HG03460 (cell line): Measurements from ENCODE around the gene NAB1.

Experiments used
- ATAC-seq: cut with Tn5 transposase; IDR thresholded peaks from one replicate; pipeline ENCODE4 v1.9.1; 2021; ENCODE audit not compliant: unreplicated experiment

The NAB1 gene

DNA sequence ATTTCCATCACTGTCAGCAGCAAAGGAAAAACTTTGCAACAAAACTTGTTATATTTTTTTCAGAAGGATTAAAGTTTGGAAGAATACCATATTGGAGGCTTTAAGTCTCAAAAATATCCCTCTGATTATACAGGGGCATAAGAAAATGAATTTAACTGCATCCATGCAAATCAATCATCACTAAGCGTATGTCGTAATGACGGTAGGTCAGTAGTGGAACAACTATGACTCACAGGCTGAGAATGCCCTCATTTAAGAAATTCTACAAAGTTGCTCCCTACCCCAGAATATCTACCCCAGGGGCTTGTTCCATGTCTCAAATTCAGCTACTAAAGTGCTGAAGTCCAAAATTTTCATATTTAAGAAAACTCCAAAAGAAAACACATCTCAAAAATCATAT lies 12.5 kb upstream of the NAB1 start:
- ATAC-seq: no peak

DNA sequence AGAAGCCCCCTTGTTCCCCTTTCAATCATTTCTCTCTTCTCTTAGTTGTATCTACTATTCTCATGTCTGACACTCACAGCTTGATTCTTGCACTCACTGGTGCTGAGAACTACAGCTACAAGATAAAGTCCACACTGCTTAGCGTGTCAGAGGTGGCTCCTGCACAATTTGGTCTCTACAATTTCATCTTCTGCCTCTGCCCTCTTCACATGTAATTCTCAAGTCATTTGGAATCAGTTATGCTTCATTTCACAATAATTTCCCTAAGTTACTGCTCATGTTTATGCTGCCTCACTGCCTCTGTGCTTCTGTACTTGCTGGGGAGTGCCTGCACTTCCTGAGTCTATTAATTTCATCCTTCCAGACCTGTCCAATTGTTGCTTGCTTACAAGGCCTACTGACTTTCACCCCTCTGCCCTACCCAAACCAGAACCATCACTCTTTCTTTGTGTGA lies 11.6 kb upstream of the NAB1 start:
- ATAC-seq: no peak

DNA sequence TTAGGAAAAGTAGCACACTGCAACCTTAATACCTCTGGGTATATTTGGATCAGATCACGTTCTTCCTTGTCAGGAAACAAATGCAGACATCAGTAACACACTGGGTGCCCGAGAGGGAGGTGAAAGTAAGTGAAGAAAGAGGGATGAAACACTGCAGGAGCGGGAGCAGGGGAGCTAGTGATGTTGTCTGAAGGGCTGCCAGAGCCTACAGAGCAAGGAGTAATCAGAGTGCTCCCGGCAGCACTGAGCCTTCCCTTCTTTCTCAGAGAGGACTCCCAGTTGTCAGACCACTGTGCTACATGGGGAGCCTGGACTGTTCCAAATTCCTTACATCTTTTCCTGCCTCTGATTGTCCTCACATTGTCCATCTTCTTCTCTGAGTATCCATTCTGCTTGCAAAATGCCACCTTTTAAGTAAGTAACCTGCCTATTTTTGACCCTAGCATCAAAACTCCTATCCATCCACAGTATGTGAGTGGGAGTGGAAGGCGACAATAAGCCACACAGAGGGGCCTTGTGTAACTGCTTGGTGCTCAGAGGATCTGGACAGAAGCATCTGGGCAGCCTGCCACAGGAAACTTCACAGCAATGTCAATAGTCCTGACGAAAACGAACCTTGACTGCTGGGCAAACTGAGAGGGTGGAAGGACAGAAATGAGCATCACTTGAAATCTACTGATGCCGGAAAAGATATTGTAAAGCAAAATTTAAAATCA lies 10.8 kb upstream of the NAB1 start:
- no peak for ATAC-seq

DNA sequence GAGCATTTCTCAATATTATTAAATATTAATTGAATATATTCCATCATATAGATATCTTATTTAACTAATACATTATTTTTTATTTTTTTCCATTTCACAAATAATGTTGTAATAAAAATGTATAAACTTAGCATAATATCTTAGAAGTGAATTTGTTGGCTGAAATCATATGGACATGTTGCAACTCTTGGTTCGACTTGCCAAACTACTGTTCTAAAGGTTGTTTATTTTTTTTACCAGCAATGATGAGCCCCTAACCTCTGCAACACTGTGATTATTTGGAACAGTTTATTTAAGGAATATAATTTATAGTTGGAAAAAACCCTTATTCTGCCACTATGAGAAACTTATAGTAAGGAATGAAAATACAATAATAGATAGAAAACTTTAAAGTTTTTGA lies 8.8 kb upstream of the NAB1 start:
- no peak for ATAC-seq

DNA sequence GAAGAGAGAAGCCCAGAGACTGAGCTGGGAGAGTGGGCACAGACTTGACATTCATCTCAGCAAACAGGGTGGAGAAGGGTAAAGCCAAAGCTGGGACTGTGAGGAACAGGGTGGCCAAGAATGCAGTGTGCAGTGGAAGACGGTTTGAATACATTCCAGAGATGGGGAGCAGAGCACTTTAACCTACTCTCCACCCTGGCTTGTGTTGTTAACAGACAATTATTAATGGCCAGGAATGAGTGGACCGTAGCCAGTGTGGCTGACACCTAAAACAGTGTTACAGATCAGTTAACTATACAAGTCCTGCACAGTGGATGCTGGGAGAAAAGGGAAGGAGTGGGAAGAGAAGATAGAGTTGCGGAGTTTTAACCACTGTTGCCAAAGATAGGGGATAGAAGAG lies 7.4 kb upstream of the NAB1 start:
- no peak for ATAC-seq

DNA sequence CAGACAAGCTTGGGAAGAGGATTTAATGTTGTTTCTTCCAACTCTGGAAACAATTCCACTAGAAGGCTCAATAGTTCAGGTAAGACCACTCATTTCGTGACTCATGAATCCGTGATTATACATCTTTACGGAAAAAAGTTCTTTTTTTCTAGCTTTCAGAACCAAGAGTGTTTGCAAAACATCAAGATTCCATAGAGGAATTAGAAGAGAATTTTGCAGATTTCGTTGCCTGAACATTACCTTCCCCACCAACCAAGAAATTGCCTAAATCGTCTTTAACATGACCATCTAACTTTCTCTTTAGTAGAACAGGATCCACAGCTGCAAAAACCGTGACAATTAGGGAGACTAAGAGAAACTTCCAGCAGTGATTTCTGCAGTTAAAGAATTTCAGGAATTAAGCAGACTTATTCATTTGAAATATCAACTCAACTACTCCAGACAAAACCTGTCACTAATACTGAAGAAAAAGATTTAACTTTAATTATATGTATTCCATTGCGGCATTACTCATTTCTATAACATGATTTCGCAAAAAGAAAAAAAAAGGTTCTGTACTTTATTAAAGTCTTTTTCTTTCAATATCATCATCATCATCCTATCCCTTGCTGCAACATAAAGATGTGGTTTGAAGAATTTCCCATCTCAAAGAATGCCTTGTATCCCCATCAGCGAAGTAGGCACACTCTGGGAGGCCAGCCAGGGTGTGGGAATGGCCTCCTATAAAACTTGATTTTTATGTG lies 1.9 kb upstream of the NAB1 start:
- no peak for ATAC-seq

DNA sequence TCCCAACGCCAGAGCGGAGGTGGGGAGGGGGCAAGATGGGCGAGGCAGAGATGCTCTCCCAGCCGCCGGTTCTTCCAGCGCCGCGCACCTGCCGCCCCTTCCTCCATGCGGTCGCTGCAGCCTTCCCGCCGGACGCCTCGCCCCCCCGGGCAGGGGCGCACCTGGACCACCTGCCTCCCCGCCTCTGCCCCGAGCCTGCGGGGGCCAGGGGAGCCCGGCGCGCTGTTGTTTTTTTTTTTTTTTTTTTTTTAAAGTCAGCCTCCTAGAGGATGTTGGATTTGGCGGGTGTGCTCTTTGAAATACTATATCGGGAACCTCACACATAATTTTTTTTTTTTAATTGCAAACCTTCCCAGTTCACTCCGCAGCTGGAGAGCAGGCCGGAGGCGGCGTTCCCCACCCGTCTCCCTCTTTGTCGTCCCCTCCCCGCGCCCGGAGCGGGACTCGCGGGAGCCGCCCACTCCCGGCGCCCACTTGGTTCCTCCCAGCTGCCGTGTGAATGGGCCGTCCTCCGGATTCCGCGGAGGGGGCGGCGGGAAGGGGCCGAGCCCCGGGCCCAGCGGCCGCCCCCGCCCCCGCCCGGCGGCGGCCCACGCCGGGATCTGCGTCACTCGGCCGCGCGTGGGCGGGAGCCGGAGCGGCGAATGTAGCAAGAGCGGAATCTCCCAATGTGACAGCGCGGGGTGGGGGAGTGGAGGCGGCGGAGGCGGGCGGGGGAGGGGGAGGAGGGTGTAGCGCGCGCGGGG lies 421 bp upstream of the NAB1 start:
- peak; percentile 61 for ATAC-seq

DNA sequence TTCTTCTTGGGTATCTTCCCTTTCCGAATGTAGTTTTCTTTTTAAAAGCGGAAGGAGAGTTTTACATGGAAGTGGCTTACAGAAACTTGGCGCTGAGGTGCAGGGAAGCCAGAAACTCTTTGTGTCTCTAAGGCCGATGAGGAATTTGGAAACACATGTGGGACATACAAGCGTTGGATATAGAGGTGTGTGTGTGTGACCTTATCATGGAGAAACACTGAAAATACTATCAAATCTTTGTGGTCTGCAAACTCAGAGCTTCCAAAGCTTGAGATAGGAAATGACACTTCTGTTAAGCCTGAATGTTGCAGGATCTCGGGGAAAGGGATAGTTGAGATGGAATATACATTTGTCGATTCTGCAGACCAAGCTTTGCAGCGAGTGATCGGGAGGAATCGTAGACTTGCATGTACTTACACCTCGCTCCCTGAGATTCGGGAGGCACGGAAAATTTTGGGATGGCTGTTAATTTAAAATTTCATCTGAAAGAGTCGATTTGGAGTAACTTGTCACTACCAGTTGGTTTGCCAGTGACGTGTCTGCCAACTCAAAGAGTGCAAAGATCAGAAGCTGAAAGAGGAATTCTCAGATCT lies 1.0 kb downstream of the NAB1 start:
- no peak for ATAC-seq

DNA sequence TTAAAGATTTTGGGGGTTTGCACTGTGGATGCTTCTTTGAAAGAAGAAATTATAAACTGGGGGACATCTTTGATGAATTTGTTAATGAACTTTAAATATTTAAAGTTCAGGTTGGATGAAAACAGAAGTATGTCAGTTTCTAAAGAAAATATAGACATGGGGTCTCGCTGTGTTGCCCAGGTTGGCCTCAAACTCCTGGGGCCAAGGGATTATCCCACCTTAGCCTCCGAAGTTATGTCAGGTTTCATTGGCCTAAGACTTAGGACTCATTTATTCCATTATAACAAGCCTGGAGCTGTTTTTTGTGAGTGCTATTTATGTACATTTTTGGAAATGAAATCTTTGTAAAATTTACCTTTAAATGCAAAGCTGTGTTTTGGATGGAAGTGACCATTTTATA lies 2.5 kb downstream of the NAB1 start:
- ATAC-seq: no peak

DNA sequence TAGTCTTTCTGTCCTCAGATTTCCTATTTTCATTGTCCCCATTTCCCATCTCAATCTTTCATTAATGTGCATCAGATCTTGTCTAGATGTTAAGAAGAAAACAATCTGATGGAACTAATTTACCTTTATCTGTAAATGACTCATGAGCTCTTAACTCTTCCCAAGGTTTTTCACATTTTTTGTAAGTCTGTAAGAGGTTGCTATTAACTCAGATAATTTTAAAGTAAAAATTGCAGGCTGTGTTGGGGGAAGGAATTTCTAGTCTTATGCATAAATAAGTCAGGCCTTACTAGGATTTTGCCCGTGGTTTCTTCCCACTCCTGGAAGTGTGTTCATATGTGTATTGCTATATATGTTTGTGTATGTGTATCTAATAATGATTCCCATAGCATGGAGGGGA lies 4.3 kb downstream of the NAB1 start:
- ATAC-seq: no peak

DNA sequence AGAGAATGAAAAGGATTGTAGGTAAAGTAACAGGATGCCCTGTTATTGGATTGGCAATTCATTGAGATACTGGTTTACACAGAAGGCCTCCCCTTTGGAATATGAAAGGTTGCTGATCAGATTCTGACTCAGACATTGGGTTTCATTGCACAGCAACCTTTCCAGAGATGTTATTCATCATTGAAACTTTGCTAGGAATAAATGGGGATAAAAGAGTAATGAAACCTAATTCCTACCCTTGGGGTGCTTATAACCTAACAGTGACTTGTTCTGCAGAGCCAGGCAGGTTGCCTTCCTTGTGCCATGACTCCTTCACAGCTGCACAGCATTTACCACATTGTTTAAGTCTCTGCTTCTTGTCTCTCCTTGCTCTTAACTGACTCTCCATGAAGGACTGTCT lies 5.0 kb downstream of the NAB1 start:
- ATAC-seq: no peak

DNA sequence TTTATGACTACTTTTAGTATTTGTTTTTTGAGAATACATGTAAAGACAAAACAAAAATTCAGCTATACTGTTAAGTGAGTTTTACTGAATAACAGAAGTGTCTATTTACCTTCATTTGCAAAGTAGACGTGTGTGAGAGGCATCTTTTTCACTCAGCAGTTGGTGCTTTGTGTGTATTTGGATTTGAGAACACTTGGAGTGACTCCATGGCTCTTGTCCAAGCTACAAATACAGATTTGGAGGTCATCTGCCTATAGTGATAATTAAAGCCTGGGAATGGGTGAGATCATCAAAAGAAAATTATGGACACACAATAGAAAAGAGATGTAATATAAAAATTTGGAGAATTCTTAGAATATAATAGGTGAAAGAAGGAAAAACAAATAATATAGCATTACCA lies 6.2 kb downstream of the NAB1 start:
- ATAC-seq: no peak

DNA sequence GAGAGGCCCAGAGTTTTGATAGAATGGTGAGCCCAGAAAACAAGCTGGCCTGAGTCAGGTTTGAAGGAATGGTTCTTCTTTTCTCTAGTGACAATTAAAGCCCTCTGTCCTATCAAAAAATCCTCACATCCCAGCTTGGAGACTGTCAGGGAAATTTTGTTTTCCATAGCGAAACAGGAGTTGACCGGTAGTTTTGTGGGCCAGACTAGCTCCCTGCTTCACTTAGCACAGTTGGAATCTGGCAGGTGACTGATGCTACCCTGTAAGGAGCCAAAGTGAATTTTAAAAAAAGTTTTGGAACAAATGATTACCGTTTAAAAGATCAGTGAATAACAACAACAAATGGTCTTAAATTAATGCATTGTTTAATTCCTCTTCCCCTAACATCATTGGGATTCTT lies 6.7 kb downstream of the NAB1 start:
- ATAC-seq: no peak

DNA sequence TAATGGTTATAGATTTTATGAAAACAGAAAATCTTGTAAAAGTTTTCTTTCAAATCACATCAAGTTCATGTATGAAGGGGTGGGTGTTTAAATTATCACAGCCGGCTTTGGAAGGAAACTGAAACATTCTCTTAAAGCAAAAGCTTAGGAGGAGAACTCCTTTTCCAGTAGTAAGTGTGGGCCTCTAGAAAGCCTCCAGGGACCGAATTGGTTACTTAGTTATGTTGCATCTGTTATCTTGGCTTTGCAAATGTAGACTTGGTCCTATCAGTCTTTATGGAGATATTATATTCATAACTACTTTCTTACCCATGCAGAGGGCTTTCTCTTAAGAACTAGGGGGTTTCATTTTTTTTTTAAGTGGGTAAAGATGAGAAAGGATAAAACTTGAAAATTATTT lies 7.4 kb downstream of the NAB1 start:
- ATAC-seq: no peak

DNA sequence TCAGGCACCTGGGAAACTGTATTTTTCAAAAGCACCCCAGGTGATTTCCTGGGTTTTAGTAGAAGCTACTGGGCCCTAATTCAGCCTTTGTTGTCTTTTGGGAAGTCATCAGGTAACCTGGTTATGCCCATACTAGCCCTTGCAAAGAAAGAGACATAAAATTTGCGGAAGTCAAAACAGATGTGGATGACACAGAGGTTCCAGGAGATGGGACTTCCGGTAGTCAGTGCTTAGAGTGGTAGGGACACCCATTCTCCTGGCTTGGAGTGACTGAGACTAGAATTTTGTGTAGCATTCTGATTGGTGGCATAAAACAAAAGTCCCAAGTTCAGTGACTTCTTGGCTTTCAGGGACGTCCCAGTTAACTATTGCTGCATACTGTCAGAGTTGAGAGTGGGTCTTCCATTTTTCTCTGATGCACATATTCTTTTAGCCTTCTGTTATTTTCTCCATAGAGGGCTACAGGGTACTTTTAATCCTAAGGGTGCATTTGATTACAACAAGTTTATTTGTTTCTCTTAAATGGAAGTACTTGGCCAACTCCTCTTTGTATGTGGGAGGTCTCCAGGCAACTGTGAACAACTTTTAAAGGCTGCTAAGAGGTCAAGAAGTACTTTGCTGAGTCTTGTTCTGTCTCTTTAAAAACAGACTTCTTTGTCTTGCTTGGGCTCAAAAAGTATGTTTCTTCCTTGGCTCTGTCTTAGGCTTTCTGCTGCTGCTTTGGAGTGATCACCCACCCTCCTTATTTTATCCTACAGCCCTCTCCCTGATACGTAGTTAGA lies 8.8 kb downstream of the NAB1 start:
- no peak for ATAC-seq

DNA sequence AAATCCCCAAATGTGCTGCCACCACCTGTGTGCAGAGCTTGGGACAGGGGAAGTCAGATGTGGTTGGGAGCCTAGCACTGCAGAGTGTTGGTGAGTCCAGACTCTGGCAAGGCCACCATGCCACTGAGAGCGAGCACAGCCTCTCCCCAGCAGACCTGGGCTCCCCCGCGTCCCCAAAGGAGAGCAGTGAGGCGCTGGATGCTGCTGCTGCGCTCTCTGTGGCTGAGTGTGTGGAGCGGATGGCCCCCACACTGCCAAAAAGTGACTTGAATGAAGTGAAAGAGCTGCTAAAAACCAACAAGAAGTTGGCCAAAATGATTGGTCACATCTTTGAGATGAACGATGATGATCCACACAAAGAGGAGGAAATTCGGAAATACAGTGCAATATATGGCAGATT lies 10.7 kb downstream of the NAB1 start:
- ATAC-seq: no peak

DNA sequence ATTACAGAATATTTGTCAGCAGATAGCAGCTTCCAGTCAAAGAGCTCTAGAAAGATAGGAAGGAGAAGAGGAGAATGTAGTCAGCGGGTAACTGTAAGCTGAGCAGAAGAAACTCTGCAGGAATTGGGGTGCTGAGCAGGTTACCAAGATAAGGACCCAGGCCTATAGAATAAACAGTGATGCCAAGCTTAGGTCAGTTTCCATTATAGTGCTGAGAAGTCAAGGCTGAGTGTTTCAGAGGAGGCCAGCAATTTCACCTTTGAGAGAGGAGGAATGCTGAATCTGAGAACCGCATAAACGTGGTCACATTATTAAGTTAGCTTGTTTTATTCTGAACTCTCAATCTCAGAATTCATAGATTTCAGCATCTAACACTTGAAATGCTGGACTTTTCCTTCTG lies 13.9 kb downstream of the NAB1 start:
- no peak for ATAC-seq

DNA sequence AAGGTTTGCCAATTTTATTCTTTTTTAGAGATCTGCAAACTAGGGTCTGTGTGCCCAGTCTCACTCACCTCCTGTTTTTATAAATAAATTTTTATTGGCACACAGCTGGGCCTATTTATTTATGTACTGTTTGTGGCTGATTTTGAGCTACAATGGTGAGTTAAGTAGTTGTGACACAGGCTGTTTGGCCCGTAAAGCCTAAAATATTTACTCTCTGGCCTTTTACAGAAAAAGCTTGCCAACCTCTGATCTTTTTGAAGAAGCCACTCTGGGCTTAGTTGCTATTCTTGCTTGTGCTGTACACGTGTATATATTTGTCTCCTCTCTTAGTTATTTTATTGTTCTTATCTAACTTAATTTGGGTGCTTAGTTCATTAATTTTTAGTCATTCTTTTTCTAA lies 14.5 kb downstream of the NAB1 start:
- no peak for ATAC-seq

DNA sequence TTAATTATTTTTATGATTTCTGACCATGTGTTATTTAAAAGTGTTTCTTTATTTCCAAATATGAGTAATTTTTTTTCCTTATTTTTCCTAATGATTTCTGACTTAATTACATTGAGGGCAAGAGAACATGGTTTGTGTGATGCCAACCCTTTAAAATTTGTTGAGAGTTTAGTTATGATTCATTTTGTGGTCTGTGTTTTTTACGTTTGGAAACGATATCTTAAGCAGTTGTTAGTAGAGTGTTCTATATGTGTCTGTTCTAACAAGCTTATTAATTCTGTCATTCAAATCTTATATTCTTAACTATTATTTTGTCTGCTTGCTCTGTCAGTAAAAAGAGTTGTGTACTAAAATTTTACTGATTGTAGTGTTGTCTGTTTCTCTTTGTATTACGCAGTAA lies 15.0 kb downstream of the NAB1 start:
- no peak for ATAC-seq

DNA sequence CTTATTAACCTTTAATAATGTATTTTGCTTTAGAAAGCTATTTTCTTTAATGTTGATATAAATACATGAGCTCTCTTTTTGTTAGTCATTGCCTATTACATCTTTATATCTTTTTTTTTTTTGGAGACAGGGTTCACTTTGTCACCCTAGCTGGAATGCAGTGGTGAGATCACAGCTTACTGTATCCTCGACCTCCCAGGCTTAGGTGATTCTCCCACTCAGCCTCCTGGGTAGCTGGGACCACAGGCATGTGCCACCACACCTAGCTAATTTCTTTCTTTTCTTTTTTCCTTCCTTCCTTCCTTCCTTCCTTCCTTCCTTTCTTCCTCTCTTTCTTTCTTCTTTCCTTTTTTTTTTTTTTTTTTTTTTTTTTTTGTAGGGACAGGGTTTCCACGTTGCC lies 15.4 kb downstream of the NAB1 start:
- no peak for ATAC-seq

DNA sequence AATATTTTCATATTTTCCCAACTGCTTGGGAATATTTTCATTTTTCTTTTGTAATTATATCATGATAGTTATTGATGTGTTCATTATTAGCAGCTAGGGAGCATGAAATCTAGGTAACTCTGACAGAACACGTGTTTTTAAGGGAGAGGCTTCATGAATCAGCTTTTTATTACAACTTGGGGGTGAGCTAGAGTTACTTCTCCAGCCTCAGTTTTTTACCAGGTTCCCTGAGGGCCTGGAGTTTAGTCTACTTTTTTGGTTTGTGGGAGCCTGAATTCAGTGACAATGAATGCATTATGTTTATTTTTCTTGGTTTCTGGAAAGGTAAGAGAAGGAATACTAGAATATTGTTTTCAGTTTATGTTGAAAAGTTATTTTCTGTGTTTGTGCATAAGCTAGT lies 18.0 kb downstream of the NAB1 start:
- ATAC-seq: no peak
